Activated T-helper 17 cell treated with anti-CD3 and anti-CD28 coated beads, Interleukin-2, amount 50 U/mL, for 72 hours (primary cell): ENCODE data around the gene VGLL4. TPM values are rescaled to one million over a fixed set of nuclear protein-coding genes. Genes with fewer than 3 reads are reported as not detected.
"Not testable (repeated sequence)": the region's sequence is repeated elsewhere in the genome, so short reads cannot be mapped to it uniquely, and the experiment has no call there.

Source experiments
- ATAC-seq: fragments of 150-1000 bp; cut with Tn5 transposase; replicated peaks from 2 replicates; pipeline ENCODE4 v1.10.0; 2021; ENCODE audit warnings: mild to moderate bottlenecking, moderate library complexity
- H3K27ac Mint-ChIP-seq: one replicate; pipeline ENCODE4 v1.8.0; 2022; ENCODE audit warnings: mixed read lengths
- H3K27me3 Mint-ChIP-seq: one replicate; pipeline ENCODE4 v1.8.0; 2022; ENCODE audit warnings: mixed read lengths
- H3K36me3 Mint-ChIP-seq: one replicate; pipeline ENCODE4 v1.8.0; 2022; ENCODE audit warnings: low read depth, mild to moderate bottlenecking, mixed read lengths
- H3K4me1 Mint-ChIP-seq: one replicate; pipeline ENCODE4 v1.8.0; 2022; ENCODE audit warnings: mixed read lengths
- H3K4me3 Mint-ChIP-seq: one replicate; pipeline ENCODE4 v1.8.0; 2022; ENCODE audit warnings: mild to moderate bottlenecking, mixed read lengths
- H3K9me3 Mint-ChIP-seq: one replicate; pipeline ENCODE4 v1.8.0; 2022; ENCODE audit warnings: mixed read lengths
- total RNA-seq, 2 donors: library from RNA; stranded (reverse); gene quantifications; one replicate each; pipeline ENCODE4 v1.2.3, GENCODE V29; 2022

The VGLL4 gene
- total RNA-seq, 2 donors from 2014 or later, result 34.3 to 42.4 TPM

DNA sequence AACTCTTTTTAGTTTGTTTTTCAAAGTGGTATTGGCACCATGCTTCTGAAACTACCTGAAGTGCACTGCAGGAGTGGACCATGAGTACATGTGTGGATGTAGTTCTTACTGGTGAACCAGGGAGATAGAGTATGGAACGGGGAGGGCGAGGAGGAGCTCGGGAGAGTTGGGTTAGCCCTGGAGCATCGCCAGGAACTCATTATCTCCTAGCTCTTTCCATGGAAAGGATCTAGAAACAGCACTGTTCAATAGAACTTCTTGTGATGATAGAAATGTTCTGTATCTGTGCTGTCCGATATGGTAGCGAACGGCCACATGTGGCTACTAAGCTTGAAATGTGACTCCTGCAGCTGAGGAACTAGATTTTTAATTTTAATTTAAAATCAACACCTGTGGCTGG lies 47.3 kb downstream of the VGLL4 start:
- Mint-ChIP-seq H3K36me3 (peaks cover 65% of the 10 kb centered on the region), H3K4me1 (peaks cover 13% of the 10 kb centered on the region), H3K27me3 (no peaks in the 10 kb centered on the region), H3K9me3 (no peaks in the 10 kb centered on the region), H3K4me3 (no peak overlapping the region), H3K27ac (no peak overlapping the region)
- ATAC-seq, result no peak

DNA sequence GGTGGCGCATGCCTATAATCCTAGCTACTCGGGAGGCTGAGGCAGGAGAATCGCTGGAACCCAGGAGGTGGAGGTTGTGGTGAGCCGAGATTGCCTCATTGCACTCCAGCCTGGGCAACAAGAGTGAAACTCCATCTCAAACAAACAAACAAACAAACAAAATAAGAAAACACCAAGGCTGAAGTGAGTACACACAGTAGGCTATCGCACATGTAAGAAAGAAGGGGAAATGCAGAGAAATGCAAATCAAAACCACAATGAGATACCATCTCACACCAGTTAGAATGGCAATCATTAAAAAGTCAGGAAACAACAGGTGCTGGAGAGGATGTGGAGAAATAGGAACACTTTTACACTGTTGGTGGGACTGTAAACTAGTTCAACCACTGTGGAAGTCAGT lies 48.7 kb downstream of the VGLL4 start:
- H3K4me3 Mint-ChIP-seq, H3K9me3 Mint-ChIP-seq, ATAC-seq, H3K27me3 Mint-ChIP-seq, H3K27ac Mint-ChIP-seq: not testable (repeated sequence)
- H3K36me3 Mint-ChIP-seq, result peaks cover 56% of the 10 kb centered on the region
- H3K4me1 Mint-ChIP-seq, result peaks cover 16% of the 10 kb centered on the region

DNA sequence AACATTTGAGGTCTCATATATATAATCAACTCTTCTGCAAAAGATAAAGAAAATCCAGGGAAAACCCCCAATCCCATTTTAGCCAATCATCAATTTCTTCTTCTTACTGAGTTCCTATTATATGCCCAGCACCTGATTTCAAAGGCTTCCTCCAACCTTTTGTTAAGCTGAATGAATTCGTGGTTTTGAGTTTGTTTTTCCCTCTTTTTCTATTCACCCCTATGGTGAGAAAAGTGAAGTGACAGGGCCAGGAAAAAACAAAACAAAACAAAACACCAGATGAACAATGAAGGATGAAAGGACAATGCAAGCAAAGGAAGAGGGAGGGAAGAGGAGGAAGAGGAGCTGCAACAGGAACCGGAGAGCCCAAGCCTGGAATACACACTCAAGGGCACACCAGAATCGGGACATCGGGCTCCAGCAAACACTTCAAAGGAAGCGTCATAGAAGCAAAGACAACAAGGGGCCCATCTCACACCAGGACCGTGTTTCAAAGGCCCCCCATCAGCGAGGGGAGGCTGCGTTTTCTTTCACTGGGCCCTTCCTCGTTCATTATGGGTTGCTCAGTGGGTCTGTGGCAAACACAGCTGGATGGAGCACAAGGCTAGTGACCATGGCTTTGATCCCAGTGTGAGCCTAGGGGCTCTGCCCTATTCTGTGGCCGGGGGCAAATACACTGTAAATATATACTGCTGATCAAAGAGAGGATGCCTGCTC lies 50.2 kb downstream of the VGLL4 start:
- peaks cover 47% of the 10 kb centered on the region for H3K36me3 Mint-ChIP-seq
- H3K4me1 Mint-ChIP-seq, result peaks cover 25% of the 10 kb centered on the region
- no peaks in the 10 kb centered on the region for H3K9me3 Mint-ChIP-seq
- H3K4me3 Mint-ChIP-seq, result no peak overlapping the region
- no peak overlapping the region for H3K27ac Mint-ChIP-seq
- ATAC-seq, result no peak
- H3K27me3 Mint-ChIP-seq, result no peaks in the 10 kb centered on the region

DNA sequence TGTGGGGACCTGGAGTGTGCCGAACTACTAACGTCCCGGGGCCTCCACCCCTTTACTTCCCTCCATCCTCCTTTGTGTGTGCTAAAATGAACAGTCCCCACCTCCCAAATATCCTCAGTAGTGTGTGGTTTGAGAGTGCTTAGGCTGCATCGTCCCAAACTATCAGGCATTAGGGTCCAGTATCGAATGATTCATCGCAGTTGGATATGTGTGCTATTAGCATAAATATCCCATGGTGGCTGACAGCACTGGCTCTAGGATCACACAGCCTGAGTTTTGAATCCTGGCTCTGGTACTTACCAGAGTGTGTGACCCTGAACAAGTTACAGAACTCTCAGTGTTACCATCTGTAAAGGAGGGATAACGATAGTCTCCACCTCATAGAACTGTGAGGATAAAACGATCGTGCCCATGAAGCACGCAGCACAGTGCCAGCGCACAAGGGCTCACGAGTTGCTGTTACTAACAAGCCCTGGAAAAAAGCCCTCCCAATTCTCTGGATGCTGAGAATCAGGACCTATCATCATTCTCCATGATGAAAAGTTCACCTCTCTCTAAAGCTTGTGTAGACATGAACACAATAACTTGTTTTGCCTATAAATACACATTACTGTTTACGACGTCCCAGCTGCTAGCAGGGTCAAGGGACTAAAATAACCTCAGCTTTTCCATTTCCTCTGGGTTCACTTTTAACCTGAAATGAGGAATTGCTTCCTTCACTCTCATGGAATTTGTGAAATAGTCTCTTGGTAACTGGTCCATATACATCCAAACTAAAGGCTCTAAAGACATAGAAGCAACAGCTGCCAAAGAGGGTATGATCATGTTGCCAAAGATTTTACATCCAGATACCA lies 51.0 kb downstream of the VGLL4 start:
- Mint-ChIP-seq H3K27me3 (no peaks in the 10 kb centered on the region), H3K4me3 (no peak overlapping the region), H3K27ac (no peak overlapping the region), H3K36me3 (peaks cover 39% of the 10 kb centered on the region), H3K4me1 (peaks cover 32% of the 10 kb centered on the region), H3K9me3 (no peaks in the 10 kb centered on the region)
- no peak for ATAC-seq

DNA sequence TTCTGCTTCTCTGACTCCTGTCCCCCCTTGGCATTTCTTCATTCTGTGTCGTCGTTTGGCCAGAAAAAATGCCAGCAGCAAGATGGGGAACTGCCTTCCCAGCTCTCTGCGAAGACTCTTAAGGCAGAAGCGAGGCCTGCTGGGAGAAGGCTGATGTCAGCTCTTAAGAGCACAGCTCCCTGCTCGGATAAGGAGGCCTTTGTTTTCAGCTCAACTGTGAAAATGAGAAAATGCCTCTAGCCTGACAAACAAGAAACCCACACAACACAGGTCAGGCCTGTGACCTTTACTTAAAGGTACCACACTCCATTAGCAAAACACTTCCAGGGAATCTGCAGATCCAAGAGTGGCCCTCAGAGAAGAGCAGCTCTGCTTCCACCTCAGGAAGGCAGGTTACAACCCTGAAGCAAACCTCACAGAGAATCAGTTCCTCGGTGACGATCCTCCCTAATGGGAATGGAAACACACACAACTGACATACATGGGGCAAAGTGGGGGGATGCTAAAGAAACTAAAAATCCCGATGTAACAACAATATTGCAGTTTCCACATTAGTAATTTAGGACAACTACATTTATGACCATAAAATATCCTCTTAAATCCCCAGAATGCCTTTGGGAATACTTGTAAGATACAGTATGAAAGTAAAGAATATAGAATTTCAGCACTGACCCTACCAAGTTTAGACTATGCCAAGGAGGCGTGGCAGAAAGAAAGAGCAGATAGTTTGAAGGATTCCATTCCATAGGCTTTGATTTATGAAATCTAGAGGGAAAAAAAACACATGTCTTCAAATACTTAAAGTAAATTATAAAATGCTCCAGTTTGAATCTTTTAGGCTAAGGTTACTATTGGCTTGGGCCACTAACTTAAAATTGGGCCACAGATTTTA lies 52.1 kb downstream of the VGLL4 start:
- no peak overlapping the region for H3K4me3 Mint-ChIP-seq
- no peak overlapping the region for H3K27ac Mint-ChIP-seq
- H3K36me3 Mint-ChIP-seq, result peaks cover 30% of the 10 kb centered on the region
- no peaks in the 10 kb centered on the region for H3K27me3 Mint-ChIP-seq
- H3K4me1 Mint-ChIP-seq, result peaks cover 35% of the 10 kb centered on the region
- ATAC-seq, result no peak
- H3K9me3 Mint-ChIP-seq, result no peaks in the 10 kb centered on the region

DNA sequence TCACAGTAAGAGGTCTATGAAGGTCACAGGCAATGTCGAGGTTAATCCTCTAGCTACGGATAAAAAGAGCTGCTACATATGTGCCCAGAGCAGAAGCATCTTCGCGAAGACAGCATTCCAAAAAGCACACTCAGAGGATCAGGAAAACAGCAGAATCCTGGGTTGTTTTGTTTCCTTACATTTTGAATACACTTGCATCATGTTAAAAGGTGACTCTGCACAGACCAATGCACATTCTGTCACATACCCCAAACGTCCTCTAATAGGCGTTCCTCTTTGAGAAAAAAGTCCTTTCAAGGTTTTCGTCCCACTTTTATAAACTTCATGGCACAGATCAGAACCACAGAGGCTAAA lies 52.7 kb downstream of the VGLL4 start:
- Mint-ChIP-seq H3K9me3 (no peaks in the 10 kb centered on the region), H3K4me3 (no peak overlapping the region), H3K27me3 (no peaks in the 10 kb centered on the region), H3K4me1 (peaks cover 40% of the 10 kb centered on the region), H3K27ac (no peak overlapping the region), H3K36me3 (peaks cover 30% of the 10 kb centered on the region)
- ATAC-seq, result no peak

DNA sequence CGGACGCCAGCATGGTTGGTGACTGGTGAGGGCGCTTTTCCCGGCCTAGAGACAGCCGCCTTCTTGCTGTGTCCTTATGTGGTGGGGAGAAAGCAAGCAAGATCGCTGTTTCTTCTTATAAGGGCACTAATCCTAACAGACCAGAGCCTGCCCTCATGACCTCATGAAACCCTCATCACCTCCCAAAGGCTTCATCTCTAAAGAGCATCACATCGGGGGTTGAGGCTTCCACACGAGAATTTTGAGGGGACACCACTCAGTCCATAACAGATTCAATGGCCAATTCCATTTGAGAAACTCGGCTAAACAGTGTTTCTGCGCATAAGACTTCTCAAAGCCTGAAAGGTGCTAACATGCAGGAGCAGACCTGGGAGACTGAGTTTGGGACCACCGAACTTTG lies 54.0 kb downstream of the VGLL4 start:
- Mint-ChIP-seq H3K27ac (no peak overlapping the region), H3K4me1 (peaks cover 47% of the 10 kb centered on the region), H3K27me3 (no peaks in the 10 kb centered on the region), H3K4me3 (no peak overlapping the region), H3K9me3 (no peaks in the 10 kb centered on the region), H3K36me3 (peaks cover 30% of the 10 kb centered on the region)
- no peak for ATAC-seq

DNA sequence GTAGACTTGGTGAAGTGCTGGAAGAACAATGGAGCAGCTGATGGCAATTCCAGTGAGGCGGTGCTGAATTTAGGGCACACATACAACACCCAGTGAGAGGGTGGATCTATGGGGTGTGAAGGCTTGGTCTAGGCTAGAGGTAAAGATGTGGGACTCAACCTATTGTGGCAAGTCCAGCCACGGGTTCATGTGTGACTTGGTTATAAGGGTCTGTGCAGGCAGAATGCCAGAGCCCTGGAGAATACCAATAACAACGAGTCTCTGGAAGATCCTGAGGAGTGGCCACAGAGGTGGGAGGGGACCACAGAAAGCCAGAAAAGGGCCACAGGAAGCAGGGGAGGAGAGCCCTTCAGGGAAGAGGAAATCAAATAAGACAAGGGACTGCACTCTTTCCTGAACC lies 55.0 kb downstream of the VGLL4 start:
- no peaks in the 10 kb centered on the region for H3K9me3 Mint-ChIP-seq

DNA sequence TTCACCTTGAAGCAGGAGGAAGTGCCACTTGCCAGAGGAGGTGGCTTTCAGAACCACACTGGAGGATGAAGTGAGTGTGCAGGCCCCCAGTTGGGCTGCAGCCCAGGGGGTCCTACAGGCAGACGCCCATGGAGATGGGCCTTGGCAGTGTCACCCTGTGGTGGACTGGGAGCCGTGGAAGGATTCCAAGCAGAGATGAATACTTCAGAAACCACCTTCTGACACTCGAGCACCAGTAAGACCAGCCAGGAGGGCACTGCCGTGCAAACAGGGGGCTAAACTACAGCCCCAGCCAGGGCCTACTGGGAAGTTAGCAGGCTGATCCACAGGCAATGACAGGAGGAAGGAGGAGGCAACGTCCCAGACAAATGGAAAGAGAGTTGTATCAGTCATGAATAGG lies 55.4 kb downstream of the VGLL4 start:
- H3K4me3 Mint-ChIP-seq, result no peak overlapping the region
- peaks cover 24% of the 10 kb centered on the region for H3K36me3 Mint-ChIP-seq
- H3K27me3 Mint-ChIP-seq, result no peaks in the 10 kb centered on the region
- H3K4me1 Mint-ChIP-seq, result peaks cover 43% of the 10 kb centered on the region
- H3K27ac Mint-ChIP-seq, result peak overlapping the region; percentile 35
- ATAC-seq, result no peak
- H3K9me3 Mint-ChIP-seq, result no peaks in the 10 kb centered on the region

More for the DNA sequence above, 55.0 kb downstream of the VGLL4 start:
- H3K27ac Mint-ChIP-seq, result peak overlapping the region; percentile 35
- peaks cover 47% of the 10 kb centered on the region for H3K4me1 Mint-ChIP-seq
- no peak overlapping the region for H3K4me3 Mint-ChIP-seq
- no peaks in the 10 kb centered on the region for H3K27me3 Mint-ChIP-seq
- no peak for ATAC-seq
- peaks cover 27% of the 10 kb centered on the region for H3K36me3 Mint-ChIP-seq

DNA sequence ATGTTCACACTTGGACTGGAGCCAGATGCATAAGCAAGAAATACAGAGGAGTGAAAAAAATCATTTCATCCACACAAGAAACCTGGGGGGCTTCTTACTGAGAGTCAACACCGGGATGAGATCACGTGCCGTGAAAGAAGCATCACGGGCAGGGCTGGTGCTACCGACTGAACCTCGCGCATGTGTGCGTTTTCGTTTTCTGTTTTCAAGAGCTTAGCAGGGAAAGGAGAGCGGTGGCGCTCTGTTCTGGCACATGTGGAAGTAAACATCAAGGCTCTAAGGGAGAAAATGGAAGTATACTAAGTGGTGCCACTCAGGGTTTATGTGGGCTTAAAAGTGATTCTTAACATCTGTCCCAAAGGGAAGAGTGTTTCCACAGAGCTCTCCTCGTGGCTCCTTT lies 55.9 kb downstream of the VGLL4 start:
- Mint-ChIP-seq H3K27ac (peak overlapping the region; percentile 35), H3K9me3 (no peaks in the 10 kb centered on the region), H3K4me1 (peaks cover 40% of the 10 kb centered on the region), H3K27me3 (no peaks in the 10 kb centered on the region), H3K36me3 (peaks cover 20% of the 10 kb centered on the region), H3K4me3 (no peak overlapping the region)
- no peak for ATAC-seq

DNA sequence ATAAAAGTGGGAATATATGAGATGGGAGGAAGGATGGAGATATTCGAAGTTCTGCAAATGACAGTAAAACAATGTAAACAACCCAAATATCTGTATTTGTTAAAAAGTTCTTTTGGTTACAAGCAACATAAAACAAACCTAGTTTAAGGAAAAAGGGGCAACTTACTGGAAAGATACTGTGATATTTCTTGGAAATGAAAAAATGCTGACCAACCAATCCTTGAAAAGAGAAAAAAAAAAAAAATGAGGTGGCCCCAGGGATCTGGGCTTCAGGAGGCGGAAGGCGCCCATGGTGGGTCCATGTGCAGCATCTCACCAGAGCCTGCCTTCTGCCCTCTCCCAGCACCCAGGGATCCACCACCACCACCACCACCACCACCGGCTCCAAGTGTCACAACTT lies 59.1 kb downstream of the VGLL4 start:
- Mint-ChIP-seq H3K4me3 (no peak overlapping the region), H3K36me3 (peaks cover 15% of the 10 kb centered on the region), H3K27ac (peak overlapping the region; percentile 45), H3K9me3 (no peaks in the 10 kb centered on the region), H3K27me3 (no peaks in the 10 kb centered on the region), H3K4me1 (peaks cover 45% of the 10 kb centered on the region)
- no peak for ATAC-seq

DNA sequence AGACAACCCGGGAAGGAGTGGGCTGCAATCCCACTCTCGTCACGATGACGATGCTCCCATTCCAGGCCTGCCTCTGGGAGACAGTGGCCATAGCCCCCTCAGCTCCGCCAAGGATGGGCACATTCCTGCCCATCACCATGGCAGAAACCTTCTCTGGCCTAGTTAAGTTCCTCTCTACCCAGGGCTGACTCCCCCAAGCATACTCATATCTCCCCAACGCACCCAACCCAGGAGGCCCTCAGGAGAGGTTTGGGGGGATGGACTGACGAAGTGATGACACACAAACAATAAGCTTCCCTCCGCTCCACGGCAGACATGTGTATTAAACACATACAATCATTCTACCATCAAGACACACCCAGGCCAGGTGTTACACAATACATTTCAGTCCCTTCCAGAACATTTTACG lies 60.1 kb downstream of the VGLL4 start:
- no peak for ATAC-seq
- Mint-ChIP-seq H3K36me3 (peaks cover 15% of the 10 kb centered on the region), H3K27ac (no peak overlapping the region), H3K9me3 (no peaks in the 10 kb centered on the region), H3K4me1 (peaks cover 40% of the 10 kb centered on the region), H3K4me3 (no peak overlapping the region), H3K27me3 (no peaks in the 10 kb centered on the region)

DNA sequence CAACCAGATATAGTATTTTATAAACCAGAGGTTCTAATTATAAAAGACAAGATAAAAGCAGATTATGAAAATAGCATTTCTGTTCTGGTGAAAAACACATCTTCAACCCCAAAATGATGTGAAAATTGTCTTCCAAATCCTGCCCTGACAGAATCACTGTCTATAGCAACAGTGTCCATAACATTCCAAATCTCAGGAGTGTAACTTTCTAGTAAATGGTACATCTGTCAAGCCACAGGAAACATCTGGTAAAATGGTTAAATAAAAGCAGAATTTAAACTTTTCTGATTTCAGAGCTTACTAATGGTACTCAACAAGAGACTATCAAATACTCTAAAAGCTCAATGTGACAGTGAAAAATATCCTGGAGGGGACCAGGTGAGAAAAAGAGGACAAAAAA lies 60.5 kb downstream of the VGLL4 start:
- H3K27me3 Mint-ChIP-seq, result no peaks in the 10 kb centered on the region

DNA sequence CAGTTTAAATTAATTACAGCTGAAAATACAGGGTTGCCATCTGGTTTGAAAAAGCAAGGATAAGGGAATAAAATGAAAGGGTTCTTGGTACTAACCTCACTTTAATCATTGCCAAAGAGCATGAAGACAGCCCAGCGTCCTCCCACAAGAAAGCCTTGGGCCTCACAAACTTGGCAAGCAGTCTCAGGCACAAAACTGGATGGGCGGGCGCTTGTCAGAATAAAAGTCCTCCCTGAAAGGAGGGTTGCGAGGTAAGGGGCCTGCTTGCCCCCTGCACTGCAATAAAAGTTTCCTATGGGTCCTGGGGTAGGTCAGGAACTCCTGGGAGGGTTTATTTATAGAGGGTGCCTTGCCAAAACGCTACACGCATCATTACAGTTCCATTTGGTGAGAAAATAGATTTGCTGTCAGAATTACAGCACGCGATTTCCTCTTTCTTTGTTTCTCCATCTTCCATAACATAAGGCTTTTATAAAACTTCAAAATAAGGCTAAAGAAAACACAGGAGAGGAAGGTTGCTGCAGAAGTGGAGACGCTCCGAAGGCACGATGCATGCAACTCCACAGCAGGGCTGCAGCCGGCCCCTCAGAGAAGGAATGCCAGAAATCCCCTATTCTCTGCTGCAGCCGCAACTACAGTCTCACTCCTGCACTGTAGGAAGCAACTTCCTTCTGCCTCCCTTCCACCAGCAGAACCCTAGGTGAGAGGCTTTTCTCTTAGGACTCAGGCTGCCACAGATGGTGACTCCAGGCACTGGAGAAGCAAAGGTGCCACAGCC lies 61.3 kb downstream of the VGLL4 start:
- H3K27ac Mint-ChIP-seq, result peak overlapping the region; percentile 14
- no peaks in the 10 kb centered on the region for H3K27me3 Mint-ChIP-seq
- peaks cover 38% of the 10 kb centered on the region for H3K4me1 Mint-ChIP-seq
- ATAC-seq, result no peak
- H3K36me3 Mint-ChIP-seq, result peaks cover 15% of the 10 kb centered on the region
- no peaks in the 10 kb centered on the region for H3K9me3 Mint-ChIP-seq
- no peak overlapping the region for H3K4me3 Mint-ChIP-seq

More for the DNA sequence above, 60.5 kb downstream of the VGLL4 start:
- H3K36me3 Mint-ChIP-seq, result peaks cover 15% of the 10 kb centered on the region
- peaks cover 36% of the 10 kb centered on the region for H3K4me1 Mint-ChIP-seq
- H3K4me3 Mint-ChIP-seq, result no peak overlapping the region
- no peaks in the 10 kb centered on the region for H3K9me3 Mint-ChIP-seq
- no peak for ATAC-seq
- peak overlapping the region; percentile 14 for H3K27ac Mint-ChIP-seq
